ENCODE measurements around the gene SKI. TPM values are rescaled to one million over a fixed set of nuclear protein-coding genes. Genes with fewer than 3 reads are reported as not detected.

SKI gene
- total and polyA plus RNA-seq, 2 of the 8 experiments (the other 6 are each of a cell fraction or from before 2014, with no cell fraction given), result 8.3 to 87.6 TPM

DNA sequence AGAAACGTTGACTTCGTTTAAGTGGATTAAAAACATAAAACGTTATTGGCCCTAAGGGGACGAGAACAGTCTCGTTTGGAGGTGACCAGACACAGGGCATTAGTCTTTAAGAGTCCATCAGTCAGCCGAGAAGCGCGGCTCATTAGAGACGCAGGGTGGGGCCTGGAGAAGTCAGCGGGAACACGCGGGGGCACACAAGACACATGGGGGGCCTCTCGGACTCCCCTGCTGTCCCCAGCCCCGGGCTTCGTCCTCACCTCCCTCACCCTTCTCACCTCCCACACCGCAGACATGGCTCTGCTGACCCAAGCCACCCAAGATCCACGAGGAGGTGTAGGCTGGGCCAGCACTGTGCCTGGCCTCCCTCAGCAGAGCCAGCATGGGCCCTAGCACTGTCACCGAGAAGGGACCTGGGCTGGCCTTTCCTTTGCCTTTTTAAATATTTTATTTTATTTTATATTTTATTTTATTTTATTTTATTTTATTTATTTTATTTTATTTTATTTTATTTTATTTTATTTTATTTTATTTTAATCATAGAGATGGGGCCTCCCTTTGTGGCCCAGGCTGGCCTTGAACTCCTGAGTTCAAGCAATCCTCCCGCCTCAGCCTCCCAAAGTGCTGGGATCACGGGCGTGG lies 114.4 kb downstream of the SKI start:
- Histone ChIP-seq H3K27ac (ENCODE audit: low read depth, low read length) (no peak overlapping the region), H3K27me3 (replicated peaks in 1 of 4; ENCODE audit: control insufficient read depth in 3 of 4, extremely low read depth in 1 of 4, insufficient read depth in 3 of 4, low read length in 3 of 4) (no peaks in the 10 kb centered on the region)
- CTCF ChIA-PET (ENCODE audit: partially characterized antibody), result interaction anchor here (0.6 to 1.8 kb wide), 6 partner anchors 27 to 203 kb away, joined by 3 to 6 read pairs (median 4); no protein-coding TSS in a partner anchor

More for the DNA sequence above, 114.4 kb downstream of the SKI start:
- no peak overlapping the region for H3K14ac ChIP-seq (ENCODE audit: insufficient read length)
- no peak overlapping the region for H3K4me2 ChIP-seq (ENCODE audit: insufficient read depth in 1 of 2, low read depth in 2 of 2, low read length in 2 of 2)
- peaks cover 0 to 3% of the 10 kb centered on the region in 2 experiments for H4K20me1 ChIP-seq (replicated peaks in 1 of 2; ENCODE audit: control insufficient read depth in 1 of 2, insufficient read depth in 2 of 2, low read length in 2 of 2)
- no peak overlapping the region for H4K5ac ChIP-seq (ENCODE audit: insufficient read length, low read depth, low read length)
- FAIRE-seq, result no peak
- H2BK120ac ChIP-seq (replicated peaks; ENCODE audit: low read depth, low read length), result no peak overlapping the region
- H3K9me3 ChIP-seq (ENCODE audit: insufficient read depth in 2 of 2, low read depth in 1 of 2, low read length in 1 of 2), result no peaks in the 10 kb centered on the region
- no peaks in the 10 kb centered on the region for H3K36me3 ChIP-seq (ENCODE audit: control insufficient read depth in 2 of 4, insufficient read depth in 4 of 4, low read length in 3 of 4)
- no peak for DNase-seq (ENCODE audit: low read depth in 1 of 2, low spot score in 2 of 2)
- no peak overlapping the region for H3K9ac ChIP-seq (replicated peaks in 1 of 4; ENCODE audit: extremely low read depth in 1 of 4, low read depth in 3 of 4, low read length in 3 of 4)
- H2BK12ac ChIP-seq (ENCODE audit: low read depth, low read length), result no peak overlapping the region
- H2AK5ac ChIP-seq (ENCODE audit: low read depth, low read length), result no peak overlapping the region
- H3K79me2 ChIP-seq (ENCODE audit: control insufficient read depth in 1 of 2, insufficient read depth in 2 of 2, low read length in 2 of 2), result no peaks in the 10 kb centered on the region
- 96% methylated on average over 21 of the region's 21 CpGs; no CpG with 5 or more reads in 1 of the 2 experiments for WGBS, 2 experiments (ENCODE audit: extremely low coverage in 1 of 2, insufficient coverage in 1 of 2, insufficient read length in 1 of 2, insufficient replicate concordance in 2 of 2, low coverage in 1 of 2, low lambda C conversion rate in 2 of 2, missing lambda C conversion rate in 1 of 2)
- POLR2A ChIA-PET (ENCODE audit: partially characterized antibody), result no interaction called here
- H2BK20ac ChIP-seq (ENCODE audit: low read length), result no peak overlapping the region
- no peak overlapping the region; the same call in 1 of the 2 replicates for H2BK5ac ChIP-seq (ENCODE audit: low read depth, low read length)
- H3K18ac ChIP-seq (ENCODE audit: extremely low read depth, low read length), result no peak overlapping the region
- H3K4ac ChIP-seq (replicated peaks; ENCODE audit: insufficient read length, low read depth, low read length), result no peak overlapping the region
- H3K4me3 ChIP-seq (ENCODE audit: extremely low read depth in 1 of 4, insufficient read depth in 2 of 4, low read depth in 3 of 4, low read length in 4 of 4), result no peak overlapping the region
- no peaks in the 10 kb centered on the region for H3K79me1 ChIP-seq (ENCODE audit: low read depth, low read length)
- no peak overlapping the region for H3K23ac ChIP-seq (ENCODE audit: insufficient read length)
- no peak overlapping the region for H4K8ac ChIP-seq (ENCODE audit: extremely low read depth, insufficient read depth, low read length)
- H3K4me1 ChIP-seq (replicated peaks in 1 of 4; ENCODE audit: control insufficient read depth in 3 of 4, insufficient read depth in 4 of 4, low read length in 3 of 4), result no peaks in the 10 kb centered on the region
- H2BK15ac ChIP-seq (ENCODE audit: low read length), result no peak overlapping the region
- H4K91ac ChIP-seq (replicated peaks; ENCODE audit: insufficient read length, low read length), result no peak overlapping the region
- H2AFZ ChIP-seq (ENCODE audit: low read length), result no peak overlapping the region
- no peak overlapping the region for H3K56ac ChIP-seq (replicated peaks; ENCODE audit: insufficient read length, low read depth, low read length)
- TF ChIP-seq RAD21 (IDR thresholded peaks at IDR 0.05 in 1 of 2, conservative IDR thresholded peaks at IDR 0.05 in 1 of 2; ENCODE audit: low read depth in 2 of 2, low read length in 2 of 2) (no peak), RFX5 (IDR thresholded peaks at IDR 0.05; ENCODE audit: borderline replicate concordance, low read depth, low read length) (no peak), POU5F1 (IDR thresholded peaks at IDR 0.05; ENCODE audit: low read depth, low read length) (no peak), HDAC2 (IDR thresholded peaks at IDR 0.05; ENCODE audit: borderline replicate concordance in 1 of 2, low read depth in 2 of 2, low read length in 2 of 2) (no peak), SIN3A (conservative IDR thresholded peaks at IDR 0.05 in 1 of 2, IDR thresholded peaks at IDR 0.05 in 1 of 2; ENCODE audit: low read depth in 1 of 2, low read length in 2 of 2) (no peak), POLR2A (IDR thresholded peaks at IDR 0.05; ENCODE audit: control extremely low read depth in 1 of 2, low read depth in 2 of 2, low read length in 2 of 2) (no peak), TEAD4 (IDR thresholded peaks at IDR 0.05; ENCODE audit: low read depth, low read length) (no peak), CBX5 (IDR thresholded peaks at IDR 0.05; ENCODE audit: low read depth, low read length) (no peak), CHD1 (IDR thresholded peaks at IDR 0.05; ENCODE audit: low read depth, low read length) (no peak), YY1 (IDR thresholded peaks at IDR 0.05; ENCODE audit: low read depth, low read length) (no peak), JUND (IDR thresholded peaks at IDR 0.05; ENCODE audit: low read length) (no peak)
- H3K23me2 ChIP-seq (ENCODE audit: low read depth, low read length), result no peaks in the 10 kb centered on the region

All from H1 (cell line).